ELF-1 (cell line): ENCODE measurements around the gene TRERF1.

Experiments used
- DNase-seq: peaks from one replicate; pipeline ENCODE4 v3.0.0-alpha.2; 2016; ENCODE audit warnings: low read depth, low spot score

Gene TRERF1

DNA sequence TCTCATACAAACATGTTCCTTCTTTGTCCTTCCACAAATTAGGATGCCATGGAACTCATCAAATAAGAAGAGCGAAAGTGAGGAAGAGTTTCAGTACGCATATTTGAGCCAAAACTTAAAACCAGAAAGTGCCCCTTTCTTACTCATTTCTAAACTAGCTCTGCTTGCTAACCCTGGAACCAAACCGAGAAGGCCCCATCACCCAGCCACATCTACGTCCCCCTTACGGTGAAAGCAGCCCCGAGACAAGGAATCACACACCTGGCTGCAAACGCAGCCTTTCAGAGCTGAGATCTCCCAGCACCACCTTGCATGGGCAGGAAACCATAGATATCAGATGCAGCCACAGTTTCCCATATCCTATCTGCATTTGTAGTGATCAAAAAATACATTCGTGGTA is 28.5 kb downstream of the TRERF1 start:
- no peak for DNase-seq

DNA sequence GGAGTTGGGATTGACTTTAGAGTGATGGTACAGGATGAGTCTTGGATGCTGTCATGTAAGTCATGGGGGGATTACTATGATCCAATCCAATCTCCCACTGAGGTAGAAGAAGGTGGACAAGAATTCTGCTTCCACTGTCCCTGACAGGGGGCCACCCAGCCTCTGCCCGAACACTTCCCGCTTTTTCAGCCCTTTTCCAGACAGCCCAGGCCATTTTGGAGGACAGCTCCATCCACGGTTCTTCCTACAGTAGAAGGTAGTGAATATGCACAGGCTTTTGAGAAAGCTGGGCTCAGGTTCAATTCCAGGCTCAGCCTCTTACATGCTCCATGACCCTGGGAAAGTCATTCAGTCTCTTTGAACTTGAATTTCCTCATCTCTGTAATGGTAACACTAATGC is 31.0 kb downstream of the TRERF1 start:
- no peak for DNase-seq

DNA sequence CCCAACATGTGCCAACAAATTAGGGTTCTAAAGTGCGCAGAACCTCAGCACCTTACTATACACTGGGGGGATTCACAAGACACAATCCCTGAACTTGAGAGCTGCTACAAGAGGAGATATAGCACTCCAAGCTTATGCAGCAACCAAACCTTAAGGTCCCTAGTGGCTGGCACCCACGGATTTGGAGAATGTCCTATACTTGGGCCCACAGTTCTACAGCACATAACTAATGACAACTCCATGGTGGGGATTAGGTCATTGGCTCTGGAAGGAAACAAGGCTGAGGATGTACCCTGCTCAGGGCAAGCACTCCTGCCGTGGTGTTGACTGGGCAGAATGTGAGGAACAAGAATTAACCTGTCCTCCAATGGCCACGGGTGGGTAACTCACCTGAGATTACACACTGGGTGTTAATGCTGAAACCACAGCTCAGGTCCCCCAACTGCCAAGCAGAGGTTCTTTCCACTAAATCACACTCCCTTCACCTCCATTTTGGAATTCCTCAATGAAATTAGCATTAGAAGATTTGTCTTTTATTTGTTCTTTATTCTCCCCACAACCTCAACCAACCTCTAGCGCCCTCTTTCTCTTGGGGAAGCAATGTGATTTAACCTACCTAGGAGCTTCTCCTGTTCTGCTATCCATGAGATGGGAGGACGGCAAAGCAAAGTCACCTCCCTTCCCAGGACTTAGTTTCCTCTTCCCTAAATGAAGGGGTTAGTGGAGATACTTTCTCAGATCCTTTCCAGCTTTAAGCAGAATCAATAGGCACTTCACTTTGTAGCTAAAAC is 32.0 kb downstream of the TRERF1 start:
- no peak for DNase-seq

DNA sequence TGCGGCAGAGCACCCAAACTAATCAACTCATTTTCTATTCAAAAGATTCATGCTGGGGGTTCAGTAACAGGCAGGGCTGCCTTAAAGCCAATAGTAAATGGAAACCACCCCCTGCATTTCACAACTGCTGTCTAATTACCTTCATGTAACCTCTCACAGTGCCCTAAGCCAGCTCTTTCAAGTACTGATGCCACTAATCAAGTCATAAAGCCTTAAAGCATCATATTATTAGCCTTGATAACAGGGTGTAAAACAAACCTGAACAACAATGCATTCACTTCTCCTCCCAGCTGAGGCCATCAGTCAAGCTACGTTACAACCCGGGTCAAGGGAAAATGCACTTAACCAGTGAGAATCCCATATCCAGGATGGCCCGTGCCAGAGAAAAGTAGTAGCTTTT is 33.0 kb downstream of the TRERF1 start:
- DNase-seq: no peak

DNA sequence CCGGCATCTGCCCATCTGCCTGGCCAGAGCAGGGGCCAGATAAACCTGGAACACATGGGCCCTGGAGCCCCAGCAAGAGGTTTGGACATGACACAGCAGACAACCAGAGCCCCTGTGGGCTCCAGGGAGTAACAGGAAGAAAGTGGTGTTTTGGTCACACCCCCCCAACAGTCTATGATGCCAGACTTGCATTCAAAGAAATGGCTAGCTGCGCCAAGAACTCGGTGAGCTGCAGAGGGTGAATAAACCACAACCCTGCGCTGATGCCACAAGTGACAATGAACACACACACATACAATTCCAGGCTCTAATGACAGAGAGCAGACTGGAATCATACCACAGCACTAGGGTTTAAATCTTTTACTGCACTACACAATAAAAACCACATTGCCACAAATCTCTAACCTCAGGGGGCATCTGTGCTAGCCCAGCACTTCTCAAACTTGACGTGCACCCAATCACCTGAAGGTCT is 34.0 kb downstream of the TRERF1 start:
- DNase-seq: no peak

DNA sequence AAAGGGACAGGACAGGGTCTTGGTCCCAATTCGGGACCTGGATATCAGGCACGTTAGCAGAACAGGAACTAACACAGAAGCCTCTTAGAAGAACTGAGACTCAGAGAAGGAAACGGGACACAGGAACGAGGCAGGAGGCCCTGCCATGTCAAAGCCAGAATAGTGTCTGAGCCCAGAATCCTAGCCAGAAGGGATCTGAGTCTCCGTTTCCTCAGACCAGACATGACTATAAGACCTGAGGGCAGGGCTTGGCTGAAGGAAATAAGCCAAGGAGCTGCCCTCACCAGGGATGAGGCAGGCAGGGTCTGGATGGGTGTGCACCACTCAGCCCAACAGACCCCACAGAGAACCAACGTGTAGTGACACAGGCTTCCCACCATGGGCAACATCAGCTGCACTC is 40.3 kb downstream of the TRERF1 start:
- DNase-seq: no peak

DNA sequence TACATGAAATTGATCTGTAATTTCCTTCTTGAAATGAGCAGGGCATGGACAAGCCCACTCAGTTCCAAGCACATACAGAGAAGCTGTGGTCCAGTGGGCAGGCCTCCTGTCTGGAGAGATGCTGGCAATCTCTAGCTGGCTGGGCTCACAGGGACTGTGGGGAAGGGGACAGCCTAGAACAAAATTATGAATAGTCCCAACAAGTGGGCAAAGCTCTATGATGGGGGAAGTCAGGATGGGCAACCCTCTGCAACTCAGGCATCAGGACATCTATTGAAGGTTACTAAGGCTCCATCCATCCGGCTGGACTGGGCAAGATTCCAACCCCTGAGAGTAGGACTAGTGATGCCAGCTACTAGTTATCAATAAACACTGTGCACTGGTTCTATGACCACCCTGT is 40.9 kb downstream of the TRERF1 start:
- no peak for DNase-seq

DNA sequence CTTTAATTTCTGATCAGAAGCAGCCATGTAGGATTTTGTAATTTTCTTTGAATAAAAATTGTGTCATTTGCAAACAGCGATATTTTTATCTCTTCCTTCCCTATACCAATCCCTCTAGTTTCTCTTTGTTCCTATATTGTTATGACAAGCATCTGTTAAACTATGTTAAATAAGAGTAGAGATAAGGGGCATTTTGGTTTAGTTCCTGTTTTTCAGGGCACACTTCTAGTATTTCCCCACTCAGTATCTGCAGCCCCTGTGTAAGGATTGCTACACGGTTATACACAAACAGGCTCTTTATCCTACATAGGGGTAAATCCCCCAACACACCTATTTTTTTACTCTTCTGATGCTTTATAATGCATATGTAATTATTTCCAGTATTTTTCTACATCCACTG is 42.1 kb downstream of the TRERF1 start:
- no peak for DNase-seq

DNA sequence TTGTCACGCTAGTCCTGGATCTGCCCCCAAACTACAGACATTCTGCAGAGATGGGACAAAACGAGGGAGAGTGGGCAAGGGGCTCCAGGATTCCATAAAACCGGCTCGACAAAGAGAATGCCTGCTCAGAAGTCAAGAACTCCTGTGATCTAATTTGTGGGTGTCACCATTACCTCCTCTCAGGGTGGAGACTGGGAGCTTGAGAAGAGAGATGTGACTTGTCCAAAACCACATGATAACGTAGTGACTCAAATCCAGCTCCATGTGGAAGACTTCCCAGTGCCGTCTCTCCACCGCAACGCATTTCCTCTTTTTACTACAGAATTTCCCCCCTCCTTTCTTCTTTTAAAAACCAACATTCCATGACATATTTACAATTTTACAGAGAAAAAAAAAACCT is 44.3 kb downstream of the TRERF1 start:
- no peak for DNase-seq

DNA sequence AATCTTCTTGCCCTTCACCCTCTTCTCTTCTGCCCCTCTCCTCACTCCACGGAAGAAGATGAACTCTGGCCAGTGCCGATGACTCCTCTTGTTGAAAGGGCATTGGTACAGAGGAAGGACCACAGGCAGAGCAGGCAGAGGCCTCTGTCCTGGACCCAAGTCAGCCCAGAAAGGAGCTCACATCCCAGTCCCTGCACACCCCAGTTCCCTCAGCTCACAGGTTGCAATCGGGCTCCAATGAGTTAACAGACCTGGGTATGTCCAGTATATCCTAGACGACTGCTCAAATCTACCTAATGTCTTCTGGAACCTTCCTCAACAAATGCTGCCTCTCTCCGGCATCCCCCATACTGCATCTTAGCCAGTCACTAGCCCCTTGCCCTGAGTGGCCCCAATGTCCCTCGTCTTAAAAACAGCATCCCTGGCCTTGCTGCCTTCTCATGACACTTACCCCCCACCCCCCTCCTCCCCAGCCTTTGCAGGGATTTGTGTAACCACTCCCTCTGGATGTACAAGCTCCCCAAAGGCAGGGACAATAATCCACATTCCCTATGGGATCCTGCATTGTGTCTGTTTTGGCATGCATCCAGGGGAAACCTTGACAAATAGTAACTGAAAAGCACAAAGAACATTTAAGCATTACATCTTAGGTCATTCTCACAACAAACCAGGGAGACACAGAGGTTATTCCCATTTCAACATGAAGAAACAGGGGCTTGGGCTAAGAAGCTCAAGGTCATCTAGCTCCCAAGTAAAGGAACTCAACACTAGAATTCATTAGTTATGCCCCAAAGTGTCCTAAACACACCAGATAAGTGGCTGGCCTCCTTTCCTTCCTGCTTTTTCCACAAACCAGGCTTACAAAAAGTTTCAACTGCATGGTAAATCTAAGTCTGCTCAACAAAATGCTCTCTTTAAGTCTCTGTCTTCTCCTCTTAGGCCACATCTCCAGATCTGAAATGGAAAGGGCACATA is 45.1 kb downstream of the TRERF1 start:
- no peak for DNase-seq

DNA sequence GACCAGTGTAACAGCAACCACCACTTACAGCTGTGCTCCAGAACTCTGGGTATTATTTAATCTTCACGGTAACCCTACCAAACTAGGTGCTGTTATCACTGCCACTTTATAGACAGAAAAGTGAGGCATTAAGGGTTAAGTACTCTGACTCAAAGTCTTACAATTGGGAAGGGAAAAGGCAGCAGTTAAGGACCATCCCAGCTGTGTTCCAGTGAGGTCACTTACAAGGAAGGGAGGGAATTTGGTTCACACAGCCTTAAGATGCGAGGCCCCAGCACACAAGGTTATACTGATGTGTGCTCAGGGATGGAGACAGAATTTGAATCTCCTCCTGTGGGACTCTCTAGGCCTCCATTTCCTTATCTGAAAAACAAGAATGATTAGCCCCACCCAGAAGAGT is 46.7 kb downstream of the TRERF1 start:
- no peak for DNase-seq

DNA sequence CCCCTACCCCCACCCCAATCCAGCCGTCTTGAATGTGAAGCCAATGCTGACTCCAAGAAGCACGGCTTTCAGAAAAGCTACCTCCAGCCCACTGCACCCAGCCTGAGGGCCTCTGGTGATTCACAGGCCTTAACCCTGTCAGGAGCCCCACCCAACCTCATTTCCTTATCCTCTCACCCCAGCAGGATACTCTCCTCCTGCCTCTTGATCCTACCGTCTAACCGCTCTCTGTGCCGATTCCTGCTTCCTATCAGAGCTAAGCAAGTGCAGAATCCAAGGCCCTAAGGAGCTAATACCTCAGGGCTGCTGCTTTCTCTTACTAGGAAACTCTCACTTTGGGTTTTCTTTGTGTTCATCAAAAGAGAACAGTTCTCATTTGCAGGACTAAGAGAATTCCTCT is 47.2 kb downstream of the TRERF1 start:
- DNase-seq: peak; percentile 93

DNA sequence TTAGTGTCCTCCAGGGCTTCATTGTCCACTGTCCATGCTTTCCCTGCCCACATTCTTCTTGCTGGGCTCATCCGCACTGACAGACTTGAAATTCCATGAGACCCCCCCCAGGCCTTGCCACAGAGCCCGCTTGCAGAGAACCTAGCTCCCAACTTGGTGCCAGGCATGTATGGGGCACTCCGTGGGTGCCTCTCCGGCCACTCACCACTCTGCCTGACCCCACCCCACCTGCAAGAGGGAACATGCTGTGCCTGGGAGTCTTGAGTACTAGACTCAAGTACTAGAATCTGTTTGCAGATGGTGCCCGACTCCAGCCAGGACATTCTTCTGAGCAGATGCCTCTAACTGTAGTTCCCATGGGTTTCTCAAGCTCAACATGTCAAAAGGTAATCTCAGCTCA is 47.9 kb downstream of the TRERF1 start:
- peak; percentile 46 for DNase-seq

DNA sequence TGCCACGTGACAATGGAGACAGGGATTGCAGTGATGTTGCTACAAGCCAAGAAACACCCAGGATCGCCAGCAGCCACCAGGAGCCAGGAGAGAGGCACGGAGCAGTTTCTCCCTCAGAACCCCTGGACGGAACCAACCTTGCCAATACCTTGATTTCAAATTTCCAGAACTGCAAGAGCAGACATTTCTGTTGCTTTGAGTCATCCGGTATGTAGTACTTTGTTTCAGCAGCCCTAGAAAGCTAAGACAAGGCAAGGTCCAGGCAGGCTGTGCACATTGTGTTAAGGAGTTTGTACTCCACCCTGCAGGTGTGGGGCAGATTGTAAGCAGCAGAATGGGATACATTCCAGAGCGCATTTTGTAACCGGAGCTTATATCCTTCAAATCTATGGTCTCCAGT is 48.3 kb downstream of the TRERF1 start:
- no peak for DNase-seq

DNA sequence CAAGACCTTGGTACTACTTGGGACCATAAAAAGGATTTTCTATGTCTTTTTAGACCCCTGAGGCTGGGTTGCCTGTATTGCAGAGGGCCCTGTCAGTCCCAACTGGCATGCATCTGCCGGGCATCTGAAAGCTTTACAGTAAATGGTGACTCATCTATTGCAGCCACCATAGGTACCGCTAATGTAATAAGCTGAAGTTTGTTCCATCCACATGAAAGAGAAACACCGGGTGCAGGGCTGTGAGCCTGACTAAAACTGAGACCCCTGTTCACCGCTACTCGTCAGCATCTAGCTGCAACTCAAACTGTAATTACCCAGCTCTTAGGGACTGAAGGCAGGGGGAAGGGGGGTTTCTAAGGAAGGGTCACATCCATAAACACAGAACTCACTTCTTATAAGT is 49.5 kb downstream of the TRERF1 start:
- DNase-seq: no peak

DNA sequence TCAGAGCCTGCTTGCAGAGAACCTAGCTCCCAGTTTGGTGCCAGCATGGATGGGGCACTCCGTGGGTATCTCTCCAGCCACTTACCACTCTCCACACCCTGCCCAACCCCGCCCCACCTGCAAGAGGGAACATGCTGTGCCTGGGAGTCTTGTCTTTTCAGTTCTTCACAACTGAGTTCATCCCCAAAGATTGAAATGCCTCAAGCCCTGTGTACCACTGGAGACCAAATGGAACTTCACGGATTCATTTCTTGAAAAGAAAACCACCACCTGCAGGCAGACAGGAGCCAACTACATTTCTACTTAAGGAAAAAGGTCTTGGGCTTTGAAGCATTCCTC is 50.1 kb downstream of the TRERF1 start:
- DNase-seq: no peak

DNA sequence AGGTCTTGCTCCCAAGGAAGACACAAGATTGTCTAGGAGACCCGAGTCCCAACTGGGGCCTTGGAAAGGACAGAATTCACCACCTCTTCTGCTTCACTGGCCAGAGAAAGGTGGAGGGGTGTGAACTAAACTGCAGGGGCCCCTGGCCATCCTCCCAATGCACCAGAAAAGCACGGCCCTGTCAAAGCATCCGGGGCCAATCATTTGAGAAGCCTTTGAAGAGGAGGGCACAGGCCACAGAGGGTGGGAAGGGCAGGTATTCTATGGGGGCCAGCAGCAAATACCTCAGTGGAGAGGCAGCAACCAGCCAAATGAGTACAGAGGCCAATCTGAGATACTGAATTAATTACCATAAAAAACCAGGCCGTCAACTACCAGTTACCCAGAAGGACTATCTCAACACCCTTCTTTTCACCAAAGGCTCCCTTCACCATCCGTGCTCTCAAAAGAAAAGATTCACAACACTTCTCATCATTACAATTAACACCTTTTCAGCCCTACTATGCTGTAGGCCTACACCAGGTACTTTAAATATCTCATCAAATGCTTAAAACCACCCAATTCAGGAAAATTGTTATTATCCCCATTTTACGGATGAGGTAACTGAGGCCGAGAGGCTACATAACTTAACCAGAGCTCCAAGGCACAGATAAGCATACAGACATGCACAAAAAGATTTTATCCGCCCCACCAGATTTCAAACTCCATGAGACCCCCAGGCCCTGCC is 50.7 kb downstream of the TRERF1 start:
- no peak for DNase-seq

DNA sequence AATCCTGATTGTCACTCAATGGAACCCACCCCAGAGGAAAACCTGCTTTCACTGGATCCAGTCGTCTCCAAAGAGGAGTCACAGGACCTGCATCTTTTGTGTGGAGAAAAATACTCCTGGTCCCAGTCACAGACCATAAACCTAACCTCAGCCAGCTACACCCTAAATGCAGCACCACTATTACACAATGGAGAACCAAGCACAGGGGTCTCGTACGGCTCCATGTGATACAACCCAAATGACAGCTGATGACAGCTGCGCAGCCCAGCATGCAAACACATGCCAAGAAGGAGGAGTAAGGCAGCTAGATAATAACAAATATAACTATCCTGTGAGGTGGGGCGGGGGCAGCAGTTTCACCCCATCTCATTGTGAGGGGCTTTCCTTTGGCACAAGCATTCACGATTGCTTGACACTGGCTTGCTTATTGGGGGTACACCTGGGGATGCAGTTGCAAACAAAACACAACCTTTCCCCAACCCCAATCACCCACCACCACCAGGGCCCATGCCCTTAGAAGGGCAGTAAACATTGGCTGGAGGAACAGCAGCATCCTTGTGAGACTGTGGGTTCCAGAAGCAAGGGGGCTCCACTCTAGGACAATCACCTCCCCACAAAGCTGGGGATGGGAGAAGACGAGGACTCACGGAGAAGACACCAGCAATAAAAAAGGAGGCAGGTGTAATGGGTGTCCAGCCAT is 51.5 kb downstream of the TRERF1 start:
- DNase-seq: no peak

DNA sequence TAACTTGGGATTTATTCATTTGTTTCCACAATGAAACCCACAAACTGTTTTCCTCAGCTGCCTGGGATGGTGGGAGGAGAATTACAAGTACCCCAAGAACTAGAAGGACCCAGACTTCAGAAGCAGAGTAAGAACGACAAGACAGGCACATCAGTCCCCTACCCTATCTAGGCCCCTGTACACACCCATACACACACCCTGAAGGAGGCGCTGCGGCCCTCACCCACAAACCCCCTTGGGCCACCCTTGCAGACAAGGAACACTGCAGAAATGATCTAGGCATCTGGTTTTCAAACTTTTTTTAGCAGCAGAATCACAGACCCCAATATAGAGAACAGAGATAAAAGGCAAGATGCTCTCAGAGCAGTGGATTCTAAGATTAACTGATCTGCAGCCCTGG is 55.0 kb downstream of the TRERF1 start:
- no peak for DNase-seq

DNA sequence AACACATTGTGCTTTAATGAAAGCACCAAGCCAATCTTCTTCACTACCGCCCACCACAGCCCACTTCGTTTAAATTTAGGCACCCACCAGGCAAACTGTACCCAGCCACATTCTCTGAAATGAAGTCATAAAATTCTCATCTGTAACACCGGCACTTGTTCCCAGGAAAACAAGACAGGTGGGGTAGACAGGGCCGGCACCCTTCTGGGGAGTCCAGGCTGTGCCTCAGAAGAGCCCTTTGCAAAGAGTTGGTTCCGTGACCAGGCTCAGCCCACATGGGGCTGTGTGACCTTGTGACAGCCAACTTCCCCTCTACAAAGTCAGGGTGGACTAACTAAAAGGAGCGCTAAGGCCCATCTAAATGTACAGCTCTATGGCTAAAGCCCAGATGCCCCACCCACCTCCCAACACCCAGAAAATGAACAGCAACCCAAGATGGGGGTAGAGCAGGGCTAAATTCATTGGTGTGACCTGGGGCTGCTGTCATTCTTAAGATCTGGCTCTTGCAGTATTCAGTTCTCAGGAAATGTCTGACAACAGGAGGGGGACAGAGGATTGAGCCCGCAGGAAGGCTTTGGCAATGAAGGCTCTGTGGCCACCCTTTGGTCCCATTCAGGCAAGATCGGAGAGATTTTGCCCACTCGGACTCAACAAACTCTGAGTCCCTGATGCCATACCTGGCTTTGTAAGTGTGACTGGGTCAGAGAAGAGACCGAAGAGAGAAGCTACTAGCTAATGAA is 56.7 kb downstream of the TRERF1 start:
- DNase-seq: no peak

DNA sequence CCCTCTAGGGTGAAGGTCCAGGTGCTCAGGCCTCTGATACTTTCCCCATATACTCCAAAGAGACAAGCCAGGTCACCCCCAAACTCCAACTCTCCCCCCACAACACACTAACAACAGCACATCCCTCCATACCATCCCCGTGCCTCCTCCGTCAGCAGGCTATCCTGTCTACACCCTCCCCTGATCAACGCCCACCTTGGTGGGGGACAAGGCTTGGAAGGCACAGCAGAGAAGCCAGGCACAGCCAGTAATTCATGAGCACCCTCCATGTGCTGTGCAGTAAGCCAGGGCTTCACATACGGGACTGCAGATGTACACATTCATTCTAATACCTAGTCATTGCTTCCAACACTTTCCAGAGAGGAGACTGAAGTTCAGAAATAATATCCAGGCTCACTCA is 57.6 kb downstream of the TRERF1 start:
- DNase-seq: no peak
